GM19025 (cell line): ENCODE data around the gene PLB1.
A peak's percentile ranks its signal among the peaks of the same experiment; 100 is the strongest.

Source experiments
- ATAC-seq: cut with Tn5 transposase; IDR thresholded peaks from one replicate; pipeline ENCODE4 v1.9.1; 2021; ENCODE audit warnings: mild to moderate bottlenecking, low read depth, moderate library complexity; ENCODE audit not compliant: unreplicated experiment

Gene PLB1

DNA sequence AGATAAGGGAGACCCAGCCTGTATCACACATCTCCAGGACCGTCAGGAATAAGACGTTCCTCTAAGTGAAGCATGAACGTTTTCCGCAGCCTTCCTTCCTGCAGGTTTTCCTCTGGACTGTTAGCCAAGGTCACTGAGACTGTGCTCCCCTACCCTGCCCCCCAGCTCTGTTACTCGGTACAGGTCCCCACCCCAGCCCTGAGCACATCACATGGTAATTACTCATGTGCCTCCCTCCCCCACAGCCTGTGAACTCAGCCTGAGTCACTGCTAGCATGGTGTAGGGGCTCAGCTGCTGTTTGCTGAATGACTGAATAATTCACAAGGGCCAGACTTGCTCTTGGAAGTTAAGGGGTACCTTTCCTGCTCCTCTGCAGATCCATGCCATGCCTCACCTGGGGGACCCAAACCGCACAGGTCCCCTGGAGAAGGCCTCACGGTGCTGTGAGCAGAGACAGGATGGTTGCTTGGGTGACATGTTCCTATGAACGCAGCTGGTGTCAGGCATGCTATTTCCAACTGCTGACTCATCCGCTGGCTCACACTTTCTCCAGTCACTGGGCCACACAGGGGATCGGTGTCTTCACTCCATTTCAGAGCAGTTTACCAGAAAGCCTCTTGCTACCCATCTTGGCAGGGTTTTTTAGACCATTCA lies 88.2 kb downstream of the PLB1 start:
- no peak for ATAC-seq

DNA sequence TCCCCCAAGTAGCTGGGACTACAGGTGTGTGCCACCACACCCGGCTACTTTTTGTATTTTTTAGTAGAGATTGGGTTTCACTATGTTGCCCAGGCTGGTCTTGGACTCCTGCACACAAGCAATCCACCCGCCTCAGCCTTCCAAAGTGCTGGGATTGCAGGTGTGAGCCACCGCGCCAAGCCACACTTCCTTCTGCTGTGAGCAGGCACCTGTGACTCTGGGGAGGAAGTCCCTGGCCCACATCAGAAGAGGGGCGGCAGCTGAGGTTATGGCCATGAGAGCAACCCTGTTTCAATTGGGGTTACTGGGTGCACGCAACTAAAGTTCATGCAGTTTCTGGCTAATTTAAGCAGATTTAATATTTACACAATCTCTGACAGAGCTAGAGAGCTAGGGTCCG lies 91.0 kb downstream of the PLB1 start:
- ATAC-seq = no peak

DNA sequence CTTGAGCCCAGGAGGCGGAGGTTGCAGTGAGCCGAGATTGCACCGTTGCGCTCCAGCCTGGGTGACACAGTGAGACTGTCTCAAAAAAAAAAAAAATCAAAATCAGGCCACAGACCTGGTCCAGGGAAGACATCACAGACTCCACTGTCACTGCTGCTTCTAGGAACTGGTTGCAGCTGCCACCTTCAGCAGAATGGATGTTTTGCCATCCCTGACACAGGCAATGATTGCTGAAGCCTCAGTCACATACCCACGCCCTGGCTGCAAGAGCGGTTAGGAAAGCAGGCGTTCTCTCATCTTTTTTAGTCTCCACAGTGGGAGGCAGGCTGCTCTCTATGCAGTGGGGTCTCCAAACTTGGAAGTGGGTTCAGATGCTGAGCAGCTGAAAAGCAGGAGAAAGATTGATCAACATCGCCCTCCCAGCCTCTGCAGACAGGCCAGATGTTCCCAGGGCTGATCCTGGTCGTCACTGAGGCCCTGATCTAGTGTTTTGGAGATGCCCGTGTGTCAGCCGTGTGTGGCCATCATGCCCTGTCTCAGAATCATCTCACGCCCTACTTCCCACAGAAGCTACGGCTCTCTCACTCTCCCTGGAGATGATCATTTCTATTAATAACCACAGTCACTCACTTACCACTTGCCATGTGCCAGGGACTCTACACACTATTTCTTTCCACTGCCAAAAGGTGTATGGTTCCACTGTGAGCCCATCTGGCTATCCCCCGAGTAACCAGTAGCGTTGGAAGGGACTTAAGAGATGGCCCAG lies 91.8 kb downstream of the PLB1 start:
- no peak for ATAC-seq

DNA sequence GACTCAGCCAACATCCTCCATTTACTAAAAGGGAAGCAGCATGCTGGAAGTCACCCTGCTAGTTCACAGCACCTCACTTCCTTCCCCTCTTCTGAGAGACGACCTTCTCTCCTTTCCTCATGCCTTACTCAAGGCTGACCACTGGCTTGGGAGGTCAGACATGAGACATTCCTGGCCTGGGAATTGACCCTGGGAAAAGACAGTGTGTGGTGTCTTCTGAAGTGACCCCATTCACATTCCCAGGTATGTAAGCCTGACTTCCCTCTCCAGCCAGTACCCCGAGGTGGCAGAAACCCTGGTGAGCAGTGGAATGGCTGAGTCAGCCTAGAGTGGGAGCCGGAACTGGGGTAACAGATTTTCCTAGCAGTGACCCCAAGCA lies 92.4 kb downstream of the PLB1 start:
- no peak for ATAC-seq

DNA sequence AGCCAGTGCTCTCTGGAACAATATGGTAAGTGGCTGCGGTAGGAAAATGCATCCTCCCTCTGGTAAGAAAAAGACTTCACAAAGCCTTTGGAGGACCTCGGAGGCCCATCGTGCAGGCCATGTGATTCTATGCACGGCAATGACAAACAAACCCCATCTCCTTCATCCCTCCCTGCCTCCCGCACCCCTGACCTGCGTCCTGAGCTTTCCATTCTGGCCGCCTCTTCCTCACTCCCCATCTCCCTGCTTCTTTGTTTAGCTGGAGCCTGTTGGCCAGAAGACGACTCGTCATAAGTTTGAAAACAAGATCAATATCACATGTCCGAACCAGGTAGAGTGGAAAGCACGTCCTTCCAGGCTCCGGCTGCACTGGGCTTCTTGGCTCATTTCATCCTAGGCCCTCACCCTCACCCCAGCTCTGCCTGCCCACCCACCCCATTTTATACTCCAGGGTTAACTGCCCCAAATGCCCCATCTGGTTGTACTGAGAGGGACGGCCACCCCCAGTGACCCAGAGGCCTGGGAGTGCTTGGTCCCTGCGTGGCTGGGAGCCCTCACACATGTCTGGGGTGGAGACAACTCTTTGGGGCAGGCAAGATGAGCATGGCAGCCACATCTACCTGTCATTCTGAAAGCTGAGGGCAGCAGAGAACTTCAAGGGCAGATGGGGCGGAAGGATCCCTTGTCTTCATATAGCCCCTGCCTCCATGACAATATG lies 94.0 kb downstream of the PLB1 start:
- ATAC-seq = no peak

DNA sequence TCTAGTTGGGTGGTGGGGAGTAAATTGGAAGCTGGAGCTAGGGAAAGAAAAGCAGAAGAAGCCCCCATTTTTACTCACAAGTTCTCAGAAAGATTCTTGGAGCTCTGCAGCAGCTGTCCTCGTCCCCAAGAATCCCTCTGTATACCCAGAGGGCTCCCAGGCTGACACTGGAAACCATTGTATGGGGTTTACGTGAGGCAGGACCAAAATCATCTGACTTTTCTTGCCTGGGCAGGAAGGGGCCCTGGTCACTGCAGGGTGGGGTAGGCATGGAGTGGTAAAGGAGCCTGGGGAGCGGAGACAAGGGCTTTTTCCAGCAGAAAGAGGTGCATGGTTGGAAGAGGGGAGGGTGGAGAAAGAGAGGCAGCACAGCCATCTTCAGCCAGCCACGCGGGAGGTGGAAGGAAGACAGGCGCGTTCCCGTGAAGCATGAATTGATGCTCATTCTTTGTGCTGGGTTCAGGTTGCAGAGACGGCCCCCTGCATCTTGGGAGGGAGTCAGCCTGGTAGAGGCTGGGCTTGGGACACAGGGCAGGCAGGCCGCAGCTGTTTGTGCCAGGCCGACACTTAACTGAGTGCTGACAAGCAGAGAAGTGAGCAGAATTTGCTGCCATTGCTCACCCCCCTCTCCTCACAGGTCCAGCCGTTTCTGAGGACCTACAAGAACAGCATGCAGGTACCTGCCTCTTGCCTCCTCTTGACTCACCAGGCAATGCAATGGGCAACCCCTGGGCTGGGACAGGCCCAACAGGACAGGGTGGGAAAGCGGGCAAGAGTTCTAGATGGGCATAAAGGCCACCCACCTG lies 94.8 kb downstream of the PLB1 start:
- no peak for ATAC-seq

DNA sequence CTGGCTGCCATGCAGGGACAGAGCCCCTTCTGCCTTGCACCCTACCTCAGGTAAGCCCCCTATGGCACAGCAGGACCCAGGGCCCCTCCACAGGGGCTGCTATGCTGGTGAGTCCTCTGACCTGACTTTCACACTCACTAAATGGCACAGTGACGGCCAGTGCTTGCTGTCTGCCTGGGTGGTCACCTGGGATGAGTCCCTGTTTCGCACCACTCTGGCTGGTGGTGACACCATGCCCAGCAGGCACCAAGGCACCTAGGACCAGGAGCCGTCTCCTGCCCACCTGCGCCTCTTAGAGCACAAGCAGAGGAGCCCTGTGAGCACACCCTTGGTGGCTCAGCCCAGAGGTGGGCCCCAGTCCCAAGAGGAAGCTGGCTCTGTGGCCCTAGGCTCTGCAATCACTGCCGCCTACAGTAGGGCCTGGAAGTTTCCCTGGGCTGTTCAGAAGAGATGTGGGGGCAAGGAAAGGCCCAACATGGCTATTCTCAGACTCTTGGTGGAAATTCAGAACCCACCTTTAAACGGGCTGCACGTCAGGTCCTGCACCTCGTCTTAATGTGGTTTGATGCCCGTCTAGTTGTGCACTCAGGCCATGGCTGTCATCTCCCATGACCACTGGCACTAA lies 96.0 kb downstream of the PLB1 start:
- ATAC-seq = no peak

DNA sequence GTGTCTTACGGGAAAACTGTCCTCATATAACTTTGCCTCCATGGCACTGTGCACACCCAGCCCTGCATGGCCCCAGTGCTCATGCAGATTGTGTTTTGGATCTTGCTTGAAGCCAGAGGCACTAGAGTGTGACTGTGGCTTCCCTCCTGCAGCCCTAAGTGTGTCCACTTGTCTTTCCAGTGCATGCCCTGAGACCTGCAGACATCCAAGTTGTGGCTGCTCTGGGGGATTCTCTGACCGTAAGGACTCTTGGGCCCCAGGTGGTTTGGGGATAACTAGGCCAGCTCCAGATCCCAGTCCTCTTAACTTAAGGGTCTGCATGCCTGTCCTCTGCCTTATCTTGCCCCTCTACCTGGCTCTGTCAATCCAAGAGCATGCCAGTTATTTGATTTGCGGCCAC lies 96.6 kb downstream of the PLB1 start:
- ATAC-seq = no peak

DNA sequence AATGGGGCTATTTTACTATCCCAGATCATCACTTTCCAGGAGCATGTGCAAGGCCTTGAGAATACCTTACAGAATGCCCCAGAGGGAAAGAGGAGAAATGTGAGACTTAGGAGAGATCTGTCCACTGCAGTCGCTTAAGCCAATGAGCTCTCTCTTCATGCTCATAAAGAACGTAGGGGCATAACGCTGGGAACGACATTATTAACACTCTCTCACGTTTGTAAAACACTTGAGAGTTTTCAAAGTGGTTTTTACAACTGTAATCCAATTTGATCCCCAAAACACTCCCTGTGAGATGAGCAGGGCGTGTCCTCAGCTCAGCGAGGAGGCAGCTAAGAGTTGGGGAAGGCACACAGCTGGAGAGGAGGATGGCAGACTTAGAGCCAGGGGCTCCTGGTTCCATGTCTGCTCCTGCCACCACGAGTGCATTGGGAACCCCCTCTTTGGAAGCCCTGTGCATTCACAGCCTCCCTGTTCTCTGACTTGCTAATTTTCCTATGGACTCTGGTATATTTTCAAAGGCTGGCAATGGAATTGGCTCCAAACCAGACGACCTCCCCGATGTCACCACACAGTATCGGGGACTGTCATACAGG lies 97.4 kb downstream of the PLB1 start:
- no peak for ATAC-seq

DNA sequence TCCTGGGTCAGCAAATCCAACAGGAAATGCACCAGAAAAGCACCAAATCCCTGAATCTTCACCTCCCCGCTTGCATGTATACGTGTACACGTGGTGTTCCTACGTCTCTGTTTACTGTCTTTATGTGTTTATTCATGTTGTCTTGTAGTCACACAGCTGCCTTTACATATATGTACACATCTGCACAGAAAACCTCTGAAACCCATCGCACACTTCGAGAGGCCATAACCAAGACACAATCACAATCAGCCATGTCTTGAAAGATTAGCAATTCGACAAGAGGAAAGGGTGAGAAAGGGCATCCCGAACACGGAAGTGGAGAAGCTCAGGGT lies 98.1 kb downstream of the PLB1 start:
- no peak for ATAC-seq

DNA sequence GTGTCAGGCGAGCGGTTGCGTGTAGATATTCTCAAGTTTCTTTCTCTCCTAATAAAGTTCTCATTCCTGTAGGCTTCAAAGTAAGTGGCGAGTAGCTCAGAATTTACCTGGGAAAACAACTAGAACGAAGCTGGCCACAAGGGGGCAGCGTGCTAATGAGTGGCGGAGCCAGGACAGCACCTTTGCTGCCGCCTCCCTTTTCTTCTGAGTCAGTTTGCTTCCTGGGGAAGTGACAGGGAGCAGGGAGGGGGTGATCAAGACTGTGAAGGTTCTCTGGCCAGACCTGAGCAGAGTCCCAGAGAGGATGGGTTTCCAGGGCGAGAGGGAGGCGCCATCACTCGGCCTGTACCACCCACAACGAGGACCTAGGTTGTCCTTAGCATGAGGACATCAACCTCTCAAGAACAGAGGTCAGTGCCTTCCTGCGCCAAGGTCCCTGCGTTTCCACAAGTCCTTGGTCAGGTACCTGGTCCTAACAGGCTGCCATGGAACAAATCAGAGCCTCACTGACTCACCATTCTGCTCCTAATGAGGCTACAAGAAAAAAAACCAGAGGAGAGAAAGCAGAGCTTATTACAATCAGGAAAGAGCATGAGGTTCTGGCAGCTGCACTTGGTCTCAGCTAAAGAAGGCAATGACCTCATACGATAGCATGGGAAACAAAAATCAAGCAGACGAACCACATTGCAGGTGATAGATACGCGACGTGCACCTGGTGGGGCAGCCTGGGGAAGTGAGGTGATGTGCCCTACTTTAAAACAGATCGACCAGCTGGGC lies 98.7 kb downstream of the PLB1 start:
- ATAC-seq = peak; percentile 77

DNA sequence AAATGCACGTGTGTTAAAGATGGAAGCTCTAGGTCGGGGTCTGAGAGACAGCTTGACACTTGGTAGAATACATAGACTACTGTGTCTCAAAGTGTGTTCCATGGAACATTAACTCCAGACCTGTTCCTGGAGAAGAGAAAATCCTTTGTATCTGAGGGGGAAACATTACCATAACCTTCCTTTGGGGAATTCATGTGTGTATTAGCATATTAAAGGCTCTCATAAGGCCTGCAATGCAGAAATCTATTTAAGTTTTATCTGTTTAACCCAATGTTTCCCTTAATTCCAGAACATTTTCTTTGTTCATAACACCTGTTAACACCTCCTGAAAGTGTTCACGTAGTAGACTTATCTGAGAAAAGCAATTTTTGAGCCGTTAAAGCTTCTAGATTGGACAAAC lies 99.5 kb downstream of the PLB1 start:
- ATAC-seq = no peak

DNA sequence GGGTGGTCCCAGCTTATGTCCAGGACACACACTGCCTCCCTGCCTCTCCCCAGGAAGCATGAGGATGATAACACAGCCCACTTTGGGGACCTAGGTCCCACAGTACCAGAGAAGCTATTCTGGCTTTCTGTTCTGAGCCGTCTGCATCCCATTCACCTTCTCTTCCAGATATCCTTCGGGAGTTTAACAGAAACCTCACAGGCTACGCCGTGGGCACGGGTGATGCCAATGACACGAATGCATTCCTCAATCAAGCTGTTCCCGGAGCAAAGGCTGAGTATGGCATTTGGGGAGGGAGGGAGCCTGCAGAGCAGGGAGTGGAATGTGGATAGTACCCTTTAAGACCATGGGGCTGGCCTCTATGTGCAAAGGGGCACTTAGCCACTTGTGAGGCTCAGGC lies 102.6 kb downstream of the PLB1 start:
- ATAC-seq = no peak

DNA sequence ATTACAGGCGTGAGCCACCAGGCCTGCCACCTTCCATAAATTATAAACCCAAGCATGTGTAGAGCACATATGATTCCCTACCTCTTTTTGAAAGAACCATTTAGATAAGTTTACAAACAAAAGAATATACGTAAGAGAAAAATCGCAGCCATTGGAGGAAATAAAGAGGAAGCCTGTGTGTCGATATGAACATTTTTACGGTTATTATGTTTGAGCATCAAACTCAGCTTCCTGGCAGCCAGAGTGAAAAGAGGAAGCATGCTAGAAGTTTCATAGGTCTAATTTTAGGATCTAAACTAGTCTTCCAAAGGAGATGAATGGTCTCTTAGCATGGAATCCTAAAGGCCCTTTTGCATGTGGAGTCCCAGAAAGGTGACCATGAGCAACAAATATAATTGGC lies 104.3 kb downstream of the PLB1 start:
- ATAC-seq = no peak

DNA sequence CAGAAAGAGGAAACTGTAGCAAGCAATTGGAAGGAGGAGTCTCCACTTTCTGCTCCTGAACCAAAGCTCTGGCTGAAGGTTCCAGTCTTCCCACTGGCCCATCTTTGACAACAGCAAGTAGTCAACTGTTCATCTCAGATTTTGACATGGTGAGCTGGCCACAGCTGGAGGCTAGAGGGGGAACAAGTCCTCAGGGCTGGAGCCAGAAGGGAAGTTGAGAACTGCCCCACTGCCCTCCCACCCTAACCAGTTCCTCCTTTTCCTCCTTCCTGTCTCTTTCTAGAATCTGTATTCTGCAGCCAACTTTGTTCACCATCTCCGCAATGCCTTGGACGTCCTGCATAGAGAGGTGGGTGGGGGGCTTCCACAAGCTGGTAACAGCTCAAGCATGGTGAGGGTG lies 105.8 kb downstream of the PLB1 start:
- ATAC-seq = no peak

DNA sequence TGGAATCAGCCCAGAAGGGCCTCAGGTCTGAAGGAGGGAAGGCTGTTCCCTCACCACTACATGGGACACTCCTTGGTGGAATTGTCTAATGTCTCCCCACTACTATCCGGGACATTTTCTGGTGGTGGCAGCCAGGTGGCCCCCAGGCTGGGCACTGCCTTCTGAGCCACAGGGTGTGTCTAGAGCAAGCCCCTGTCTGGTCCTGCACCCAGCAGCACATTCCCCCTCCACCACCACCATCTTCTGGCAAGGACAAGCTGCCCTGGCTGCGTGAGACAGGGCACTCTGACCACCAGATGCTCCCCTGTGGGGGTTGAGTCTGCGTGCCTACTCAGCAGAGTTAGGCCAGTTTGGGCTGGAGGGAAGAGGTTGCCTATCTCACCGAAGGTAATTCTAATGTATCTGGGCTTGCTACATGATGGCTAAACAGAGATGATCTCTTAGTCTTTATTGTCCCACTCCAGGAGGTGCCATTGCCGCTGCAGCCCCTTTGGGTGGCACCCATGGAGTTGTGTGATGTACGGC lies 106.3 kb downstream of the PLB1 start:
- ATAC-seq = no peak

DNA sequence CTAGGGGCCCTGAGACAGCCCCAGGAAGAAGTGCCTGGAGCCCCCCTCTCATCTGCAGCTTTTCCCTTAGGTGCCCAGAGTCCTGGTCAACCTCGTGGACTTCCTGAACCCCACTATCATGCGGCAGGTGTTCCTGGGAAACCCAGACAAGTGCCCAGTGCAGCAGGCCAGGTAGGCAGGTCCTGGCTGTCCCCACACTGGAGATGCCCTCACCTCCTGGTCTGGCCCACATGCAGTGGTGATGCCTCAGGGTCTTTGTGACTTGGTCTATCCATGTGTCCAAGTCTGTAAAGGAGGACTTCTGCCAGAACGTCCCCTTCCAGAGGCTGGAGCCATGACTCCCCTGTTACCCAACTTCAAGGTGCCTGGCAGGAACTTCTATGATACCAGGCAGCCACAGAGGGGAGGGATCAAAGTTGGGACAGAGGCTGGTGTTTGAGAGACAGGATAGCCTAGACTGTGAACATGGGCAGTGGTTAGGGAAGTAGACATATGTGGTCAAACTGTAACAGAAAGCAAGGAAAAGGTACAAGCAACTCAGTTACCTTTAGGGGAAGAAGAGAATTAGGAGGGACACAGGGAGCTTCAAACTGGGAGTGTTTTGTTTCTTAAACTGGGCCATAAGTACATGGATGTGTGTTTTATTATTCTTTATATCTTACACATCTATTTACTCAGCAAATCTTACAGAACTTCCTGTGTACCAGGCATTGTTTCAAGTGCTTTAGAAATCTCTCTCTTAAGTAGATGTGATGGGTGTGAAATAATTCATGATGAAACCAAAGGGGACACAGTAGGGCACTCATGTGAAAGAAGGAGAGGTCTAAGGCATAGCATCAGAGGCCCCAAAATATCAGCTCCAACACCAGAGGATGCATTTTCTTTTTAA lies 107.1 kb downstream of the PLB1 start:
- no peak for ATAC-seq

DNA sequence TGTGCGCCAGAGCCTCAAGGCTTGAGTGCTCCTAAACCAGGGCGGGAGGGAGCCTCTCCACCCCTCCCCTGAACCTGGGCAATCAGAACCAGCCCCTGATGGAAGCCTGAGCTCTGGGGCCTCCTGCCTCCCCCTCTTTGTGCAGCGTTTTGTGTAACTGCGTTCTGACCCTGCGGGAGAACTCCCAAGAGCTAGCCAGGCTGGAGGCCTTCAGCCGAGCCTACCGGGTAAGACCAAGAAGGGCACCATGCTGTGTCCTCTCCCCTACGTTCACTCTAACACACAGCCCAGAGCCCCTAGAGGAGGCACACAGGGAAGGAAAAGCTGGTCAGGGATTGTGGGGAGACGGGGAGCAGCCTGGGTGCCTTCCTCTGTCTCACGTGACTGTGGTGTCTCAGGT lies 108.0 kb downstream of the PLB1 start:
- ATAC-seq = no peak
